ENCODE results near the gene NRN1L. TPM values are rescaled to one million over a fixed set of nuclear protein-coding genes. Genes with fewer than 3 reads are reported as not detected.

Gene NRN1L
- total RNA-seq, 3 donors from 2014 or later (not counting 1 experiment from before 2014, with no cell fraction given) = 0.70 to 1.3 TPM; not detected in 1

GRCh38 chr16:67893743-67894399, 9.2 kb downstream of the NRN1L start:
- ATAC-seq (no peak), DNase-seq (peak in 1 of 2 donors; percentile 37)
- no peaks in the 10 kb centered on the region for H3K36me3 Mint-ChIP-seq
- Histone ChIP-seq H3K27me3 (ENCODE audit: control insufficient read depth, insufficient read depth, low read length) (no peaks in the 10 kb centered on the region), H3K27ac (ENCODE audit: low read length) (peak overlapping the region; percentile 83), H3K4me3 (ENCODE audit: low read length) (peak overlapping the region; percentile 65), H3K36me3 (ENCODE audit: control insufficient read depth, insufficient read depth, low read length) (no peaks in the 10 kb centered on the region), H3K9me3 (ENCODE audit: control insufficient read depth, insufficient read depth, low read length) (no peaks in the 10 kb centered on the region), H3K4me1 (ENCODE audit: control insufficient read depth, insufficient read depth, low read length) (peaks cover 17% of the 10 kb centered on the region)
- H3K9me3 Mint-ChIP-seq = no peaks in the 10 kb centered on the region
- H3K4me3 Mint-ChIP-seq = peak overlapping the region; percentile 96
- no peaks in the 10 kb centered on the region for H3K27me3 Mint-ChIP-seq (ENCODE audit: low read depth in 2 of 2)
- H3K27ac Mint-ChIP-seq = peak overlapping the region; percentile 91 to 95
- peaks cover 28 to 31% of the 10 kb centered on the region in 2 donors for H3K4me1 Mint-ChIP-seq
- no peak for TF ChIP-seq CTCF (IDR thresholded peaks at IDR 0.05)
- WGBS (ENCODE audit: insufficient coverage) = 40% methylated on average over 14 of the region's 14 CpGs
- intact Hi-C loops (cut with micrococcal nuclease) = loop anchor here (1.0 to 2.0 kb wide), 3 partner anchors 21 to 48 kb away; partner anchors contain the start of genes EDC4, NUTF2 and PSMB10

- Histone ChIP-seq H3K27ac (ENCODE audit: low read length) (no peak overlapping the region), H3K4me3 (ENCODE audit: low read length) (no peak overlapping the region), H3K9me3 (ENCODE audit: control insufficient read depth, insufficient read depth, low read length) (no peaks in the 10 kb centered on the region), H3K4me1 (ENCODE audit: control insufficient read depth, insufficient read depth, low read length) (peaks cover 17% of the 10 kb centered on the region), H3K27me3 (ENCODE audit: control insufficient read depth, insufficient read depth, low read length) (no peaks in the 10 kb centered on the region), H3K36me3 (ENCODE audit: control insufficient read depth, insufficient read depth, low read length) (peaks cover 2% of the 10 kb centered on the region)
- Mint-ChIP-seq H3K4me3 (no peak overlapping the region), H3K36me3 (no peaks in the 10 kb centered on the region), H3K9me3 (no peaks in the 10 kb centered on the region), H3K27me3 (ENCODE audit: low read depth in 2 of 2) (no peaks in the 10 kb centered on the region), H3K27ac (peak overlapping the region in 1 of 2 donors; percentile 63), H3K4me1 (peaks cover 31 to 41% of the 10 kb centered on the region in 2 donors)
- intact Hi-C loops (cut with micrococcal nuclease) = no loop called here
- WGBS (ENCODE audit: insufficient coverage) = 96% methylated on average over 3 of the region's 3 CpGs
- DNase-seq (no peak), ATAC-seq (no peak)
- no peak for TF ChIP-seq CTCF (IDR thresholded peaks at IDR 0.05)
Measured at GRCh38 chr16:67897231-67897630, 12.5 kb downstream of the NRN1L start.

GRCh38 chr16:67901734-67902133, 17.0 kb downstream of the NRN1L start:
- TF ChIP-seq CTCF (IDR thresholded peaks at IDR 0.05) = no peak
- H3K4me1 Mint-ChIP-seq = peaks cover 9 to 28% of the 10 kb centered on the region in 2 donors
- H3K36me3 Mint-ChIP-seq = no peaks in the 10 kb centered on the region
- no peak overlapping the region for H3K27ac Mint-ChIP-seq
- no peaks in the 10 kb centered on the region for H3K9me3 ChIP-seq (ENCODE audit: control insufficient read depth, insufficient read depth, low read length)
- H3K27ac ChIP-seq (ENCODE audit: low read length) = no peak overlapping the region
- H3K36me3 ChIP-seq (ENCODE audit: control insufficient read depth, insufficient read depth, low read length) = peaks cover 5% of the 10 kb centered on the region
- H3K4me1 ChIP-seq (ENCODE audit: control insufficient read depth, insufficient read depth, low read length) = no peaks in the 10 kb centered on the region
- no peak overlapping the region for H3K4me3 ChIP-seq (ENCODE audit: low read length)
- no peaks in the 10 kb centered on the region for H3K27me3 Mint-ChIP-seq (ENCODE audit: low read depth in 2 of 2)
- intact Hi-C loops (cut with micrococcal nuclease) = no loop called here
- no peak overlapping the region for H3K4me3 Mint-ChIP-seq
- H3K27me3 ChIP-seq (ENCODE audit: control insufficient read depth, insufficient read depth, low read length) = no peaks in the 10 kb centered on the region
- DNase-seq = no peak
- 98% methylated on average over 5 of the region's 5 CpGs for WGBS (ENCODE audit: insufficient coverage)
- ATAC-seq = no peak
- no peaks in the 10 kb centered on the region for H3K9me3 Mint-ChIP-seq

DNA sequence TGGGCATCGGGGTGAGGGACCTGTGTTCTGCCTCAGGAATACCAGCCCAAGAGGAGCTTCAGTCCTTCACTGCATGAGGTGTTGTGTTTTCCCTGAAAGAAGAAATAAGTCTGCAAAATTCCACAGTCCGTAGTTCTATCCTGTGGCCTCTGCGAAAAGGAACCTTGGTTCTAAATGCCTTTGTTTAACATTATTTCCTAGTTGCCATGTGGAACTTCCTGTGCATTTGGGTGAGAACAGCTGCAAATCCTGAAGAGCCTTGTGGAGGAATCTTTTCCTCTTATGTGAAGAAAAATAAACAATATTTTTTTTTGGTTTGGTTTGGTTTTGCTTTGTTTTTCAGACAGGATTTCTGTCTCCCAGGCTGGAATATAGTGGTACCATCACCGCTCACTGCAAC, 18.1 kb downstream of the NRN1L start:
- H3K9me3 ChIP-seq (ENCODE audit: control insufficient read depth, insufficient read depth, low read length) = no peaks in the 10 kb centered on the region
- H3K36me3 ChIP-seq (ENCODE audit: control insufficient read depth, insufficient read depth, low read length) = peaks cover 5% of the 10 kb centered on the region
- no peak overlapping the region for H3K4me3 ChIP-seq (ENCODE audit: low read length)
- Mint-ChIP-seq H3K9me3 (no peaks in the 10 kb centered on the region), H3K27me3 (ENCODE audit: low read depth in 2 of 2) (no peaks in the 10 kb centered on the region), H3K27ac (no peak overlapping the region), H3K4me3 (no peak overlapping the region), H3K36me3 (no peaks in the 10 kb centered on the region), H3K4me1 (peaks cover 0 to 19% of the 10 kb centered on the region in 2 donors)
- H3K27me3 ChIP-seq (ENCODE audit: control insufficient read depth, insufficient read depth, low read length) = no peaks in the 10 kb centered on the region
- 98% methylated on average over 4 of the region's 4 CpGs for WGBS (ENCODE audit: insufficient coverage)
- no peak for DNase-seq
- H3K27ac ChIP-seq (ENCODE audit: low read length) = no peak overlapping the region
- no peak for TF ChIP-seq CTCF (IDR thresholded peaks at IDR 0.05)
- no peaks in the 10 kb centered on the region for H3K4me1 ChIP-seq (ENCODE audit: control insufficient read depth, insufficient read depth, low read length)
- no peak for ATAC-seq
- intact Hi-C loops (cut with micrococcal nuclease) = no loop called here
